DMS 273 (cell line): ENCODE measurements around the gene GPR18.
"Not testable (repeated sequence)": the region's sequence is repeated elsewhere in the genome, so short reads cannot be mapped to it uniquely, and the experiment has no call there.

ENCODE experiments used
- DNase-seq: peaks from one replicate; lab custom pipeline; 2025; ENCODE audit not compliant: unreplicated experiment; lab: John Stamatoyannopoulos, UW

Gene GPR18

GRCh38 chr13:99231721-99232120, 26.5 kb downstream of the GPR18 start:
- no peak for DNase-seq

DNA sequence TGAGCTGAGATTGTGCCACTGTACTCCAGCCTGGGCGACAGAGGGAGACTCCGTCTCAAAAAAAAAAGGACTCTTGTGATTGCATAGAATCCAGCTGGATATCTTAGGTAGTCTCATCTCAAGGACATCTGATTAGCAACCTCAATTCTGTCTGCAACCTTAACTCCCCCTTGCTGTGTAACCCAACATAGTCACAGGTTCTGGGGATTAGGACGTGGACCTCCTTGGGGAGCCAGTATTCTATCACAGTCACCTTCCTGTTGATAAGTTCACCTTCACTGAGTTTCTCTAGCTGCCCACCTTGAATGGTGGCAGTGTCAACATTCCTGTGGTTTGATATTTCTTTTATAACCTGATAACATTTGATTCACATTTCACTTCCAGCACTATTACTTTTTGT, 27.2 kb downstream of the GPR18 start:
- no peak for DNase-seq

DNA sequence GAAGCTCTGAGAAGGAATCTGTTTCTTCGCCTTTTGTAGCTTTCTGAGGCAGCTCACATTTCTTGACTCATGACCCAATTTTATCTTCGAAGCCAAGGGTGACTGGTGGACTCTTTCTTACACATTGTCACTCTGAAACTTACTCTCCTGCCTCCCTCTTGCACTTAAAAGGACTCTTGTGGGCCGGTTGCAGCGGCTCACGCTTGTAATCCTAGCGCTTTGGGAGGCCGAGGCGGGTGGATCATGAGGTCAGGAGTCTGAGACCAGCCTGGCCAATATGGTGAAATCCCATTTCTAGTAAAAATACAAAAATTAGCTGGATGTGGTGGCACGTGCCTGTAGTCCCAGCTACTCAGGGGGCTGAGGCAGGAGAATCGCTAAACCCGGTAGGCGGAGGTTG, 27.6 kb downstream of the GPR18 start:
- DNase-seq: not testable (repeated sequence)

- DNase-seq: no peak
Observed at GRCh38 chr13:99228737-99229691, 29.2 kb downstream of the GPR18 start.

GRCh38 chr13:99227909-99228688, 30.1 kb downstream of the GPR18 start:
- no peak for DNase-seq

DNA sequence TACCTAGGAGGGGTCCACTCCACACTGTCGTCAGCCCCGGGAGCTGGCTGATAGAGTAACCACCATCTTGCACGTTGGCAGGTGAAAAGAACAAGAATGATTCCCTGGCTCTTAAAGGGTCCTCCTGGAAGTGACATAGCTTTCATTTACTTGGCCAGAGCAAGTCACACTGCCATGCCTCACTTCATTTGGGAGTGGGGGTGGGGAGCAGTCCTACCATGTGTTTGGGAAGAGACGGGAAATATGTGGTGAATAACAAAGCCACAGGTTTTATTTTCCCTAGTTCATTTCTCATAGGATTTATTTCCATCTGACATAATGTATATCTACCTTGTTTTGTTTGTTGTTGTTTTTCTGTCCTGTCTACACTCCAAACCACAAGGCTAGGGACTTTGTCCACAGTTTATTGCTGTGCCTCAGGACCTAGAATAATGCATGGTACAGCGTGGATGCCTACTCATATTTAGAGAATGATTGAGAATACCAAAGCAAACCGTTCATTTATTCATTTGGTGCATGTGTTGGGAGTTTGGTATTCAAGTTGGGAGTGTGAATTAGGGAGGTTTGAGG, 30.8 kb downstream of the GPR18 start:
- no peak for DNase-seq

DNA sequence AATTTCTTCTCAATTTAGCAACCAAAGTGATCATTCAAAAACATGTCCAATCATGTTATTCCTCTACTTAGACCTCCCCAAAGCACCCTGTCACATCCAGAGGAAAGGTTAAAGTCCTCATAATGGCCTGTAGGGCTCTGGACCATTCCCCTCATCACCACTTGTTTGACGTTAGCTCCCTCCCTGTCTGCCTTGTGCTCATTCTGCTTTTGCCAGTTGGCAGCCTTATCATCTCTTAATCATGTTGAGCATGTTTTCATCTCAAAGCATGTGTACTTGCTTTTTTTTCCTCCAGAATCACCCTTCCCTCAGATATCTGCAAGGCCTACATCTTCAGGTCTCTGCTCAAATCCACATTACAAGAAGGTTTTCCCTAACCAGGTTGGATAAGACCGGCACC, 31.7 kb downstream of the GPR18 start:
- no peak for DNase-seq

- no peak for DNase-seq
Observed at GRCh38 chr13:99225078-99225477, 33.1 kb downstream of the GPR18 start.

DNA sequence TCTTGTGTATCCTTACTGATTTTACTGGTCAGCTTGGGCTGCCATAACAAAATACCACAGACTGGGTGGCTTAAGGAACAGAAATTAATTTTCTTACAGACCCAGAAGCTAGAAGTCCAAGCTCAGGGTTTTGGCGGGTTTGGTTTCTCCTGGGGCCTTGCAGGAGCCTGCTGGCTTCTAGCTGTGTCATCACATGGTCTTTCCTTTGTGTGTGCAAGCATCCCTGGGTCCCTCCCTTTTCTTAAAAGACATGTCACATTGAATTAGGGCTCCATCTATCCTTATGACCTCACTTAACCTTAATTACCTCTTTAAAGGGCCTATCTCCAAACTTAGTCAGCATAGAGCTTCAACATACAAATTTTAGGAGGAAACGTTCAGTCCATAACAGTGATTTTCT, 34.2 kb downstream of the GPR18 start:
- DNase-seq: no peak

- DNase-seq: no peak
Observed at GRCh38 chr13:99223587-99223986, 34.6 kb downstream of the GPR18 start.

GRCh38 chr13:99221567-99222239, 36.5 kb downstream of the GPR18 start:
- no peak for DNase-seq

- DNase-seq: no peak
Observed at GRCh38 chr13:99220199-99220935, 37.8 kb downstream of the GPR18 start.

DNA sequence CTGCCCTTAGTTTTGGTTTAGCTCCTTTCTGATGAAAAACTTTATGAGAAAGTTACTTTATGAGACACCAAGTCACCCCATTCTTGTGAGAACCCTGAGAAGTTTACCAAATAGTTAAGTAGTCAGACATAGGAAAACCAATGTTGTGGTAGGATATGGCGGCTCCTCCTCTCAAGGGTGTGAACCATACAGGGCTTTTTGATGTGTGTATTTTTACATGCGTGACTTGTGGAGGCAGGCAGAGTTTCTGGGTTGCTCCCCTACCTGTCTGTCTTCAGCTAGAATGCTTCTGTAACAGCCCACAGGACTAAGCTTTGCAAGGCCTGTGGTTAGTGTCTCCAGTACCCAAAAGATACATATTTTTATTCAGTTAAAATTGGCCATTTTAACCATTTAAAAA, 39.2 kb downstream of the GPR18 start:
- no peak for DNase-seq

DNA sequence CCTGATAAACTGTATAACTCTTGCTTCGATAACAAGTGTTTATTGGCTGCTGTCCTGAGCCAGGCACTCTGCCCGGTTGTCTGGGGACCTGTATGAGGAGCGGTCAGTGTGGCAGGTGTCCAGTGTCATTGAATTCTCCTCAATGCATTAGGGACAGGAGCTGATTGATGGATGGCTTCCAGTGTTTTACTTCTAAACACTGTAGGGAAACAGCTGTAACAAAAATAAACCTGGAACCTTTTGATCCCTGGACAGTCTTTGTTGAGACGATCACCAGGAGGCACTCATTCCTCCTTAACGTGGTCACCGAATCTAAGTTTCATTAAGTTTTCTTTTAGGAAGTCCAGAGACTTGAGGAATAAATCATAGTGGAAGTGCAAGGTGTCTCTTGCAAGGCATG, 39.6 kb downstream of the GPR18 start:
- no peak for DNase-seq

GRCh38 chr13:99218126-99218525, 40.1 kb downstream of the GPR18 start:
- DNase-seq: no peak

DNA sequence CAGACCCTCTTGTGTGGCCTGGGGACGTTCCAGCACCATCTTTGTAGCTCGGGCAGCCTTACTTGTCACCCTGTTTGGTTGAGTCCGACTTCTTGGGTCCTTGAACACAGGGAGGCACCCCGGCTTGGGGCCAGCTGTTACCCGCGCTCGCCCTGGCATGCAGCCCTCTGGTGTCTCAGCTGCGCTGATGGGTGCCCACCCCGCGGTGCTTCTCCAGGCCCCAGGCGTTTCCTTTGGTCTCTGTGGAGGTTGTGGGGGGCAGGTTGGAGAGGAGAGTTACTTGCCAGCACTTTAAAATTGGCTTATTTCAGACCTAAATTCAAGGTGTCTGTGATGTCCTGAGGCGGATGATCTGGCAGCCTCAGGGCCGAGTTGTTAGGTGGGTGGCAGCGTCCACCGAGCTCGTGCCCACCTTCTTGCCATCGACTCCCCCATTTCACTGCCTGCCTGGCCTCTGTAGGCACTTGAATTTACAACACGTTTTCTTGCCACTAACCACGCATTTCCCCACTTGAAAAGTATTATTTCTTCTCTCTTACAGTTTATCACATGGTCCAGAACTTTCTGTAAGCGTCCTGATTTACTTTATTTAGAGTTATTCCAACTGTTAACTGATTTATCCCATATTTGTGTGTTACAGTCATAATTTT, 40.6 kb downstream of the GPR18 start:
- no peak for DNase-seq

- DNase-seq: no peak
Observed at GRCh38 chr13:99215184-99215830, 42.9 kb downstream of the GPR18 start.

DNA sequence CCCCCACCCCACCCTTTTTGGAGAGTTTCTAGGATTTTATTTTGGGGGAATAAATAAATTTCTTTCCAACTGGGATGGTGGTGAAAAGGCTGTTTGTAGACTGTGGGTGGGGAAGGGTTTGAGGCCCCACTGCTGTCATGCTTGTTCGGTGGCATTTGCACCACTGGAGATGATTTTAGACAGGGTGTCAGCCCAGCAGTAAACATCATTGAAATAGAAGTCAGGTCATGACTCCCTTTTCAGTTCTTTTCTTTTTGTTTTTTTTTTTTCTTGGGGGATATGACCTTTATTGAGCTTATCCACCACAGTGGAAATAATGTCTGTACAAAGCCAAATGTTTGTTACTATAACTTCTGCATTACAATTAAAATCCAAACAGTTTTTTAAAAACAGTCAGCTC, 43.4 kb downstream of the GPR18 start:
- DNase-seq: no peak

GRCh38 chr13:99214232-99214631, 43.9 kb downstream of the GPR18 start:
- no peak for DNase-seq
